T-cell (primary cell): ENCODE measurements around the gene NPHP4. TPM values are rescaled to one million over a fixed set of nuclear protein-coding genes. Genes with fewer than 3 reads are reported as not detected.

Experiments used
- ATAC-seq, 4 experiments: fragments of 200-7000 bp in 3 of 4; fragments of 150-1000 bp in 1 of 4; cut with Tn5 transposase; replicated peaks in 1 of 4; 1 replicate in 3 of 4; 2 replicates in 1 of 4; pipeline ENCODE4 v1.10.0; 2021; ENCODE audit warnings: moderate library complexity in 3 of 4, mild to moderate bottlenecking in 2 of 4, moderate number of reproducible peaks in 1 of 4
- CTCF ChIA-PET, 2 donors: fragments of 300-600 bp; sonication (Branson Sonifier 250); formaldehyde crosslinking; loops; one replicate each; lab custom pipeline; 2022; ENCODE audit warnings: antibody characterized with exemption in 2 of 2; lab: Charles Lee
- POLR2A ChIA-PET, 2 donors: fragments of 300-600 bp; sonication (Branson Sonifier 250); formaldehyde crosslinking; loops; one replicate each; lab custom pipeline; 2022; ENCODE audit warnings: antibody characterized with exemption in 2 of 2; lab: Charles Lee
- DNase-seq, 35 experiments: peaks; one replicate each; pipeline versions ENCODE4 v3.0.0 to v3.0.0-alpha.2; 2013 to 2023
- H3K27ac ChIP-seq: one replicate; pipeline ENCODE4 v1.5.1; 2013; ENCODE audit warnings: low read length
- H3K27me3 ChIP-seq, 2 experiments: replicated peaks in 1 of 2; 1 replicate in 1 of 2; 2 replicates in 1 of 2; pipeline versions ENCODE4 v1.6.1 to v1.7.0; 2013; ENCODE audit warnings: low read length in 1 of 2, mixed read lengths in 1 of 2; ENCODE audit not compliant: control insufficient read depth in 2 of 2, insufficient read depth in 2 of 2; ENCODE audit errors: extremely low read depth in 1 of 2
- H3K36me3 ChIP-seq, 2 donors: 1 replicate in 1 of 2; 2 replicates in 1 of 2; pipeline versions ENCODE4 v1.6.1 to v1.7.0; 2013; ENCODE audit warnings: low read length in 1 of 2; ENCODE audit not compliant: control insufficient read depth in 2 of 2, insufficient read depth in 1 of 2; ENCODE audit errors: extremely low read depth in 1 of 2
- H3K4me1 ChIP-seq, 2 experiments: 1 replicate in 1 of 2; 2 replicates in 1 of 2; pipeline versions ENCODE4 v1.6.1 to v1.7.0; 2013; ENCODE audit warnings: low read length in 2 of 2, mixed read lengths in 1 of 2; ENCODE audit not compliant: insufficient read depth in 2 of 2, control insufficient read depth in 1 of 2; ENCODE audit errors: extremely low read depth in 1 of 2
- H3K4me3 ChIP-seq, 2 donors: 1 replicate in 1 of 2; 2 replicates in 1 of 2; pipeline versions ENCODE4 v1.5.1 to v1.7.0; 2013; ENCODE audit warnings: mild to moderate bottlenecking in 2 of 2, low read length in 1 of 2, moderate library complexity in 1 of 2; ENCODE audit not compliant: control insufficient read depth in 1 of 2; ENCODE audit errors: extremely low read depth in 1 of 2
- H3K9me3 ChIP-seq: 2 replicates; pipeline ENCODE4 v1.7.0; 2013
- H3K27ac Mint-ChIP-seq, 2 donors: one replicate each; pipeline ENCODE4 v1.8.0; 2020 to 2021; ENCODE audit warnings: mild to moderate bottlenecking in 2 of 2, mixed read lengths in 2 of 2
- H3K27me3 Mint-ChIP-seq, 2 donors: one replicate each; pipeline ENCODE4 v1.8.0; 2021 to 2022; ENCODE audit warnings: mixed read lengths in 2 of 2
- H3K36me3 Mint-ChIP-seq: one replicate; pipeline ENCODE4 v1.8.0; 2021; ENCODE audit warnings: mixed read lengths
- H3K4me1 Mint-ChIP-seq, 3 donors: one replicate each; pipeline ENCODE4 v1.8.0; 2020 to 2022; ENCODE audit warnings: mixed read lengths in 3 of 3, mild to moderate bottlenecking in 1 of 3
- H3K4me3 Mint-ChIP-seq, 3 donors: one replicate each; pipeline ENCODE4 v1.8.0; 2020 to 2022; ENCODE audit warnings: mild to moderate bottlenecking in 3 of 3, mixed read lengths in 3 of 3, moderate library complexity in 3 of 3
- H3K9me3 Mint-ChIP-seq, 3 donors: one replicate each; pipeline ENCODE4 v1.8.0; 2020 to 2022; ENCODE audit warnings: mixed read lengths in 3 of 3
- WGBS: methylation state at CpG from one replicate; pipeline ENCODE4 v1.1.5; 2013; ENCODE audit warnings: missing lambda C conversion rate; ENCODE audit not compliant: insufficient coverage; 5-methylcytosine and 5-hydroxymethylcytosine counted together
- total RNA-seq, 35 experiments: library from RNA in 6 of 35; stranded (reverse) in 6 of 35; fragments of 120-200 nt in 1 of 35; gene quantifications; one replicate each; pipeline versions ENCODE4 v1.2.1 to v1.2.4 and lab custom pipeline; 2013 to 2026

Gene NPHP4
- total RNA-seq, 5 donors from 2014 or later (not counting 1 experiment from before 2014, with no cell fraction given): 9.0 to 10.5 (median 9.8) TPM

DNA sequence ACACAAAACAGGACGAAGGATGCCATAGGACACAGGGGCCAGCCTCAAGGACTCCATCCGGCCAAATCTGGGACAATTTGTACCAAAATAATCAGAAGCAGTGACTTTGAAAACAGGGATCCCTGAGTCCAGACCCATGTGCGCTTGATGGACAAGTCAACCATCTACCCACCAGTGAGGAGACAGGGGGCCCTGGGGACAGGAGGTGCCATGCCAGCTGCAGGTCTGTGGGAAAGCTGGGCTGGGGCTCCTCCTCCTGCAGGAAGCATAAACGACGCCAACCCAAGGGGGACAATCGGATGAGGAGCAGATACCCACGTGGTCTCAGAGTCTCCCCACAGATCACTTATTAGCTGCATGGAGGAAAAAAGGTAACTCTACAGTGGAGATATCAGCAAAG, 50.6 kb downstream of the NPHP4 start:
- peaks cover 0 to 15% of the 10 kb centered on the region in 2 experiments for H3K4me1 ChIP-seq
- 92% methylated on average over 2 of the region's 7 CpGs for WGBS
- Mint-ChIP-seq H3K36me3 (peaks cover 21% of the 10 kb centered on the region), H3K27ac (no peak overlapping the region), H3K27me3 (no peaks in the 10 kb centered on the region), H3K9me3 (no peaks in the 10 kb centered on the region), H3K4me3 (no peak overlapping the region), H3K4me1 (no peaks in the 10 kb centered on the region)
- no peaks in the 10 kb centered on the region for H3K9me3 ChIP-seq
- H3K4me3 ChIP-seq: no peak overlapping the region
- no peak for ATAC-seq
- DNase-seq: no peak
- ChIA-PET POLR2A (no interaction called here), CTCF (no interaction called here)
- no peak overlapping the region for H3K27ac ChIP-seq
- H3K27me3 ChIP-seq: no peaks in the 10 kb centered on the region
- peaks cover 0 to 7% of the 10 kb centered on the region in 2 donors for H3K36me3 ChIP-seq

DNA sequence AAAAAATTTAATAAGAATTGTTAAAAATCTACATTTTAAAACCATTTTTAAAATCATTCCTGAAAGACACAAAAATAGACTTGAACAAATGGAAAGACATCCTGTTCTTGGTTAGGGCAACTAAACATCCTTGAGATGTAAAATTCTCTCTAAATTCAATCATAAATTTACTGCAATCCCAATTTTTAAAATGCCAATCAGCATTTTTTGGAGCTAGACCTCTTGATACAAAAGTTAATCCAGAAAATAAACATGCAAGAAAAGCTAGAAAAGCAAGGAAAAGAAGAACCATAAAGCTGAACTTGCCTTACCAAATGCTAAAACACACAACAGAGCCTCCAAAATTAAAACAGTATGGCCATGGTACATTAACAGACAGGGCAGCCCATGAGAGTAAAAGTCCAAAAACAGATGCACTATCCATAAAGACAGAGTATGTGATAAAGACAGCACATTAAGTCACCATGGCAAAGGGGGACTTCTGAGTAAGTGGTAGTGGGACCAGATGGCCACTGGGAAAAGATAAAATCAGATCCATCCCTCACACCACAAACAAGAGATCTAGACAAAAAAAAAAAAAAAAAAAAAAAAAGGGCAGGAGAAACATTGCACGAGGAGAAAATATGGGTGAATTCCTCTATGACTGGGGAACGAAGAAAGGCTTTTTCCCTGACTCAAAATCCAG, 51.4 kb downstream of the NPHP4 start:
- Histone ChIP-seq H3K27ac (no peak overlapping the region), H3K9me3 (no peaks in the 10 kb centered on the region), H3K4me3 (no peak overlapping the region), H3K27me3 (no peaks in the 10 kb centered on the region), H3K4me1 (peaks cover 0 to 17% of the 10 kb centered on the region in 2 experiments), H3K36me3 (peaks cover 0 to 7% of the 10 kb centered on the region in 2 donors)
- H3K9me3 Mint-ChIP-seq: no peaks in the 10 kb centered on the region
- no peaks in the 10 kb centered on the region for H3K4me1 Mint-ChIP-seq
- H3K27ac Mint-ChIP-seq: no peak overlapping the region
- ChIA-PET POLR2A (no interaction called here), CTCF (no interaction called here)
- H3K36me3 Mint-ChIP-seq: peaks cover 22% of the 10 kb centered on the region
- ATAC-seq (no peak), DNase-seq (no peak)
- H3K4me3 Mint-ChIP-seq: no peak overlapping the region
- WGBS: no CpG with 5 or more reads among the region's 2 CpGs
- no peaks in the 10 kb centered on the region for H3K27me3 Mint-ChIP-seq

DNA sequence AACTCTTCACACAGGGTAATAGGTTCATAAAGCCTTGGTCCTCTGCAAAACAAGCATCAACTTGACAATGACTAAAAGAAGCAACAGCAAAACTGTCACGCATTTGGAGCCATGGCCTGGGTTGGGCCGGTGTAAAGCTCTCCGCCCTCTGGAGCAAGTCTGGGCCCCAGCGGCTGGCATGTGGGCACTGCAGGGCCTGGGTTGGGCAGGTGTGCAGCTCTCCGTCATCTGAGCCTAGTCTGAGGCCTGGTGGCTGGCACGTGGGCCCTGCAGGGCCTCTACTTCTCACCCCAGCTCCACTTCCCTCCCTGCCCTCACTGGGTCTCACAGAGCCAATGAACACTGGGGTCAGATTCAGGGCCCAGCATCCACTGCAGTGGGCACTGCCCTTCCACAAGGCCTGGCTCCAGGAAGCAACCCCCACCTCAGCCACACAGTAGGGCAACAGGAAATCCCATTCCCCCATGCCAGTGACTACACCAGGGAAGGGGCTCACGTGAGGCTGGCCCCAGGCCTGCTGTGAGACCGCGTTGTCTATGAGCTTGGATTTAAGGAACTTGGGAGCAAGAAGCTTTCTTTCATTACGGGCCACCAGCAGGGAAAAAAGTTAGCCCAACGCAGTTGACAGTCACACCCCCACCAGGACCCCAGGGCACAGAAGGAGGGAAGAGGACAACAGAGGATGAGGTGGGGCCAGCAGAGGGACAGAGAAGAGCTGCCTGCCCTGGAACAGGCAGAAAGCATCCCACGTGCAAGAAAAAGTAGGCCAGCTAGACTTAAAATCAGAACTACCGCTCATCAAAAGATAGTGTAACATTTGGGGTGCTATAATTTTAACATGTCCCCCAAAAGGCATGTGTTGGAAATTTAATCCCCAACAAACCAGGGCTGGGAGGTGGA, 52.7 kb downstream of the NPHP4 start:
- no peak overlapping the region for H3K4me3 Mint-ChIP-seq
- no peaks in the 10 kb centered on the region for H3K4me1 Mint-ChIP-seq
- 90% methylated on average over 6 of the region's 13 CpGs for WGBS
- H3K36me3 ChIP-seq: peaks cover 0 to 7% of the 10 kb centered on the region in 2 donors
- no peaks in the 10 kb centered on the region for H3K27me3 Mint-ChIP-seq
- CTCF ChIA-PET: no interaction called here
- no peaks in the 10 kb centered on the region for H3K9me3 Mint-ChIP-seq
- H3K36me3 Mint-ChIP-seq: peaks cover 23% of the 10 kb centered on the region
- H3K4me3 ChIP-seq: no peak overlapping the region
- POLR2A ChIA-PET: no interaction called here
- no peaks in the 10 kb centered on the region for H3K27me3 ChIP-seq
- no peak overlapping the region for H3K27ac Mint-ChIP-seq
- peaks cover 0 to 17% of the 10 kb centered on the region in 2 experiments for H3K4me1 ChIP-seq
- H3K9me3 ChIP-seq: no peaks in the 10 kb centered on the region
- no peak overlapping the region for H3K27ac ChIP-seq
- DNase-seq (no peak), ATAC-seq (no peak)

DNA sequence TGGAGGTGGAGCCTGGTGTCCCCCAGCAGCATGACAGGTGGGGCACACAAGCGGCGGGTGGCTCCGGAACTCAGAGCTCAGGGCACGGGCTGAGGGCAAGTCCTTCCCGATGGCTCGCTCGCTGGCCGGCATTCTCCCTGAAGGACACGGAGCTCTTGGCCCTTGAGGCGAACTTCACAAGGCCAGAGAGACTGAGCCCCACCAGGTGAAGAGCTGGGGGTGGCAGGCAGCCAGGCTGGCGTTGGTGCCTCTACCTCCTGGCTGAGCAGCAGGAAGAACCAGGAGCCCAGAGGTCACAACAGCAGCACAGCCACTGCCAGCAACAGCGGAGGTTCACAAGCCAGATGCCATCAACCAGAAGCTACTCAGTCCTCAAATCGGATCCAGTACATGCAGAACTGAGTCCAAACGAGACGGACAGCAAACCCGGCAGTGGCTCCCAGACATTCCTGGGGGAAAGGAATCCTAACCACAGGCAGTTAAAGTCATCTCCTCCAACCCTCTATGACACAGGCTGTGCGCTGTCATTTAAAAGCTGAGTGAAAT, 54.1 kb downstream of the NPHP4 start:
- peaks cover 0 to 17% of the 10 kb centered on the region in 2 experiments for H3K4me1 ChIP-seq
- ChIA-PET POLR2A (no interaction called here), CTCF (no interaction called here)
- H3K4me3 ChIP-seq: no peak overlapping the region
- DNase-seq: peak in 1 of 35 experiments; percentile 16
- WGBS: 93% methylated on average over 16 of the region's 17 CpGs
- Mint-ChIP-seq H3K4me1 (no peaks in the 10 kb centered on the region), H3K27ac (no peak overlapping the region), H3K36me3 (peaks cover 28% of the 10 kb centered on the region), H3K4me3 (no peak overlapping the region), H3K27me3 (no peaks in the 10 kb centered on the region), H3K9me3 (no peaks in the 10 kb centered on the region)
- H3K27me3 ChIP-seq: no peaks in the 10 kb centered on the region
- no peaks in the 10 kb centered on the region for H3K9me3 ChIP-seq
- no peak overlapping the region for H3K27ac ChIP-seq
- peaks cover 0 to 12% of the 10 kb centered on the region in 2 donors for H3K36me3 ChIP-seq
- ATAC-seq: no peak

DNA sequence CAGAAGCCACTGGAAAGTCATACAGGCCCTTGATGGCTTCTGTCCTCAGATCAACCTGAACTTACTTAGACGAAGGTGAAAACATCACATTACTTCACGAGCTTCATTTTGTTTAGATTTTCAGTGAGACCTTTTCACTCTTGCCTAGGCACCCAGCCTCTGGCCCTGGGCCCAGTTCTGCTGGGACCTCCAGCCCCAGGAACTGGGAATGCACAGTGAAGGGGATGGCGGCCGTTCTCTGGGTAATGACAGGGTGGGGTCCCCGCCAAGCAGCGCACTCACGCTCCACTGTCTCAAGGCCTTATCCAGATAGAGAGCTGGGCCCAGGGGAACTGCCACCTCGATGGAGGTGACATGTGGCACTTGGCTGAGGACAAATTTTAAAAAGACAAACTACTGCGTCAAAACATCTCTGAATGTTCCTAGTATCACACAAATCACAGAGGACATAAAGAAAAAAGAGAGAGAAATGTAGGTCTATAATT, 54.8 kb downstream of the NPHP4 start:
- Histone ChIP-seq H3K9me3 (no peaks in the 10 kb centered on the region), H3K27ac (no peak overlapping the region), H3K4me1 (peaks cover 0 to 17% of the 10 kb centered on the region in 2 experiments), H3K36me3 (peaks cover 0 to 12% of the 10 kb centered on the region in 2 donors), H3K4me3 (no peak overlapping the region), H3K27me3 (no peaks in the 10 kb centered on the region)
- H3K9me3 Mint-ChIP-seq: no peaks in the 10 kb centered on the region
- H3K4me3 Mint-ChIP-seq: no peak overlapping the region
- H3K4me1 Mint-ChIP-seq: no peaks in the 10 kb centered on the region
- peaks cover 36% of the 10 kb centered on the region for H3K36me3 Mint-ChIP-seq
- ATAC-seq (no peak), DNase-seq (peak in 1 of 35 experiments; percentile 12)
- H3K27ac Mint-ChIP-seq: no peak overlapping the region
- CTCF ChIA-PET: no interaction called here
- 90% methylated on average over 5 of the region's 9 CpGs for WGBS
- no peaks in the 10 kb centered on the region for H3K27me3 Mint-ChIP-seq
- POLR2A ChIA-PET: no interaction called here

DNA sequence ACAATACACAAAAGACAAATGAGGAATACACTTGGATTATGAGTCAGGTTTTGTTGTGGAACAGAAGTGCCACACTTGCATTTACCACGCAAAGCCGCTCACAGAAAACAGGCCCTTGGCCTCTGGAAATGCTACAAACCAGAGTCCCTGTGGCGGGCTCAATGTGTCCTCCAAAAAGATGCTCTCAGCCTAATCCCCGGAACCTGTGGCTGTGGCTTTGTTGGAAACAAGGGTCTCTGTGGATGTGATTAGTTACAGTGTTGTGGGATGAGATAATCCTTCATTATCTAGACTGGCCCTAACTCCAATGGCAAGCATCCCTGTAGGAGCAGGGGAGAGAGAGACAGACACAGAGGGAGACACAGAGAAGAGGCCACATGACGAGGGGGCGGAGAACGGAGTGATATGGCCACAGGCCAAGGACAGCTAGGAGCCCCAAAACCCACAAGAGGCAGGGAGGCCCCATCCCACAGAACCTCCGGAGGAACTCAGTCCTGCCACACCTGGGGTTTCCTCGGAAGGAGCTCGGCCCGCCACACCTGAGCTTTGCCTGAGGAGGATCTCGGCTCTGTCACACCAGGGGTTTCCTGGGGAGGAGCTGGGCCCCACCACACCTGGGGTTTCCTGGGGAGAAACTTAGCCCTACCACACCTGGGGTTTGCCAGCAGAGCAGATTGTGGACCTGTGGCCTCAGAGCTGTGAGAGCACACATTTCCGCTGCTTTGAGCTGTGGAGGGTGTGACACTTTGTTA, 55.4 kb downstream of the NPHP4 start:
- no peaks in the 10 kb centered on the region for H3K27me3 ChIP-seq
- ATAC-seq: peak in 2 of 4 experiments; percentile 35 to 44
- ChIA-PET POLR2A (no interaction called here), CTCF (no interaction called here)
- peaks cover 0 to 12% of the 10 kb centered on the region in 2 donors for H3K36me3 ChIP-seq
- no peak overlapping the region for H3K4me3 ChIP-seq
- H3K4me1 ChIP-seq: peaks cover 0 to 17% of the 10 kb centered on the region in 2 experiments
- Mint-ChIP-seq H3K4me1 (no peaks in the 10 kb centered on the region), H3K4me3 (no peak overlapping the region), H3K36me3 (peaks cover 39% of the 10 kb centered on the region), H3K27me3 (no peaks in the 10 kb centered on the region), H3K27ac (no peak overlapping the region), H3K9me3 (no peaks in the 10 kb centered on the region)
- DNase-seq: peak in 5 of 35 experiments; percentile 24 to 67 (median 36)
- 77% methylated on average over 9 of the region's 13 CpGs for WGBS
- no peaks in the 10 kb centered on the region for H3K9me3 ChIP-seq
- no peak overlapping the region for H3K27ac ChIP-seq
